GM12874 (cell line): ENCODE results near the gene GNA14.

Experiments
- TF ChIP-seq, protein P1 (sequence below): IDR thresholded peaks from 2 replicates; pipeline ENCODE4 v1.5.1; 2011; ENCODE audit warnings: low read depth, mild to moderate bottlenecking, control low read depth, low read length, moderate library complexity; ENCODE audit not compliant: insufficient read depth

The GNA14 gene

DNA sequence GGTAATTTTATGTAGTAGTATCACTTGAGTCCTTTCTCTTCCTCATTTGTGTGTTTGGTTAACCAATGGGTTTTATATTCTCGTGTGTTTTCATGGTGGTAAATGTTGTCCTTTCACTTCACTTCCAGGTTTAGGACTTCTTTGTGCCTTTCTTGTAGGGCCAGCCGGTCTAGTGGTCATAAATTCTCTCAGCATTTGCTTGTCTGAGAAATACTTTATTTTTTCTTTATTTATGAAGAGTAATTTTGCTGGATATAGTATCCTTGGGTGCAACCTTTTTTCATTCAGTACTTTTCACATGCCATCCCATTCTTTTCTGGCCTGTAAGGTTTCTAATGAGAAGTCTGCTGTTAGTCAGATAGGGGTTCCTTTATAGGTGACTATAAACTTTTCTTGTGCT, 107.1 kb downstream of the GNA14 start:
- TF ChIP-seq, protein P1, sequence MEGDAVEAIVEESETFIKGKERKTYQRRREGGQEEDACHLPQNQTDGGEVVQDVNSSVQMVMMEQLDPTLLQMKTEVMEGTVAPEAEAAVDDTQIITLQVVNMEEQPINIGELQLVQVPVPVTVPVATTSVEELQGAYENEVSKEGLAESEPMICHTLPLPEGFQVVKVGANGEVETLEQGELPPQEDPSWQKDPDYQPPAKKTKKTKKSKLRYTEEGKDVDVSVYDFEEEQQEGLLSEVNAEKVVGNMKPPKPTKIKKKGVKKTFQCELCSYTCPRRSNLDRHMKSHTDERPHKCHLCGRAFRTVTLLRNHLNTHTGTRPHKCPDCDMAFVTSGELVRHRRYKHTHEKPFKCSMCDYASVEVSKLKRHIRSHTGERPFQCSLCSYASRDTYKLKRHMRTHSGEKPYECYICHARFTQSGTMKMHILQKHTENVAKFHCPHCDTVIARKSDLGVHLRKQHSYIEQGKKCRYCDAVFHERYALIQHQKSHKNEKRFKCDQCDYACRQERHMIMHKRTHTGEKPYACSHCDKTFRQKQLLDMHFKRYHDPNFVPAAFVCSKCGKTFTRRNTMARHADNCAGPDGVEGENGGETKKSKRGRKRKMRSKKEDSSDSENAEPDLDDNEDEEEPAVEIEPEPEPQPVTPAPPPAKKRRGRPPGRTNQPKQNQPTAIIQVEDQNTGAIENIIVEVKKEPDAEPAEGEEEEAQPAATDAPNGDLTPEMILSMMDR = no peak

- TF ChIP-seq, protein P1 = no peak
Observed at GRCh38 chr9:77534376-77535057, 113.6 kb downstream of the GNA14 start.

- TF ChIP-seq, protein P1 = no peak
Observed at GRCh38 chr9:77533671-77534070, 114.5 kb downstream of the GNA14 start.

DNA sequence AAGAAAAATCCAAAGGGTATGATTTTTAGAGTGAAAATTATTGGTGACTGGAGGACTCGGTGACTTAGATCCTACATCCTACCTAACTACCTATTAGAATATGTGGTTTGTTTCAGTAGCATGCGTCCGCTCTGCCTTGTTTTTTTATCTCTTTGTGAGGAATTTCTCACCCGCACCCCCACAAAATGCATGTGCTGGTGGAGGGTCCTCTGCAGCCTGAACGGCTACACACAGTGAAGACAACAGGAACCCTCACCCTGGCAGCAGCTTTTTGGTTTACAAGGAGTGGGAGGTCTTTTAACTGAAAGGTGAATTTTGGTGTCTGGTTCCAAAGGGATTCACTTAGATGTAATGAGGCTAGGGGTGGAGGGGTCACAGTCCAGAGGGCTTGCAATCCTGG, 115.5 kb downstream of the GNA14 start:
- TF ChIP-seq, protein P1 = no peak

DNA sequence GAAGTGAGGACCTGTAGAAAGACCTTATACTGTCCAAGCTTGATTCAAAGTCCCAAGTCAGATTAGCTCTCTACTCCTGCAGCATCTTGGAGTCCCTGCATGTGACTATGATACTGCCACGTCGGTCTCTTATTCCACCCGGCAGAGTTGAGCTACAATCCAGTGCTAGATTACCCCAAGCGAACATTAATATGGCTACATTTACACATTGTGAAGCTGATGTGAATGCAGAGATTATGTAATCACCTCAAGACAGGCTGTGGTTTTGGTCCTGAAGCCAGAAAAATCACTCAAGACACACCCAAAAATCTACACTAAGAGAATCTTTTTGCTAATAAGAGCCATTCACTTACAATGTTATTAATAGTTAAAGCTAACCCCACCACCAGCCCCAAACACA, 116.7 kb downstream of the GNA14 start:
- TF ChIP-seq, protein P1 = no peak

DNA sequence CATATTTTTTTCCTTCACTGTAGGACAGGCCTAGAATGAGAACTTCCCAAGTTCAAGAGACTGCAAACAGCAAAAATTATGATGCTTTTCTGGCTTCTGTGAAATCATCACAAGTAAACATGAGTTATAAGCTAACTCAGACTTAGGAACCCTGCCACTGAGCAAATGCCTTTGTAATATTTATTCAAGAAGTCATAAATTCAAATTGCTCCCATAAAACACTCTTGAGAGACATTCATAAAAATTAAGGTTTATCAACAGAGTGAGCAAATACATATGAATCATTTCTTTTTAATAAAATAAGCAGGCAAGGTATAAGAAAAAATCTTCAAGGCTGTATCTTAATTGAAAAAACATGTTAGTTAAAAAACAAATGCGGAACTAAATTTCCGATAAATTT, 124.2 kb downstream of the GNA14 start:
- TF ChIP-seq, protein P1 = no peak

DNA sequence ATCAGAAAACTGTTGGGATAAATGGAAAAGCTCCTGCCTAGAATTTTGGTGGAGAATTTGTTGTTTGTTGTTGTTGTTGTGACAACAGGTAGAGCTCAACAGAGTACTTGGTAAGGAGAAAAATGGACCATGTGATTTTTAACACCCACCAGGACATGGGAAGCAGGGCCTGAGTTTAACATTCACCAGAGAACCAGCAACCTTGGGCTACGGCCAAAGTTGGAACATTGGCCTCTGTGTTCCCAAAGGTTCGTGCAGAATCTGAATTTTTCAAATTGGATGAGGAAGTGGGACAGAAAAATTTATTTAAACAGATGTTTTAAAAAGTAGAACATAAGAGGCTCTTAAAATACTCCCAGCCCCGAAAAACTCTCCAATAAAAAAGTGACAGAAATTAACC, 127.0 kb downstream of the GNA14 start:
- TF ChIP-seq, protein P1 = no peak
